DMS 273 (cell line): ENCODE results near the gene G6PC2.

Source experiments
- DNase-seq: peaks from one replicate; lab custom pipeline; 2025; ENCODE audit not compliant: unreplicated experiment; lab: John Stamatoyannopoulos, UW

The G6PC2 gene

DNA sequence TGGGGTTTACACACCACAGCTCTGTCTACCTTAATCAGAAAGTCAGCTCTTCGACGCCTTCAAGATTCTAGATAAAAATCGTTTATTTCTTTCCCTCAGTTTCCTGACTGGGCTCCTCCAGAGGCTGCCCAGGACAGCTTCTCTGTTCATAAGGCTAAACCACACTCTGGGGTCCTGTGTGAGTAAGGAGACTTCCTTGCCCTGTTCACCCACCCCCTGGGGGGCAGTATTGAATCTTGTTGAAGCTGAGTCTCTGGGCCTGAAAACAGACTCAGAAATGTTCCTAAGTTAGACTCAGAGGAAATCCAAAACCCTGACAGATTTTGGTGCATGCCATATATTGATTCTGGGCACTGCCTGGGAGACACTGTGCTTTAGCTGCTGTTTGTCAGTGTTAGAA is 43.0 kb downstream of the G6PC2 start:
- DNase-seq, result peak; percentile 17

DNA sequence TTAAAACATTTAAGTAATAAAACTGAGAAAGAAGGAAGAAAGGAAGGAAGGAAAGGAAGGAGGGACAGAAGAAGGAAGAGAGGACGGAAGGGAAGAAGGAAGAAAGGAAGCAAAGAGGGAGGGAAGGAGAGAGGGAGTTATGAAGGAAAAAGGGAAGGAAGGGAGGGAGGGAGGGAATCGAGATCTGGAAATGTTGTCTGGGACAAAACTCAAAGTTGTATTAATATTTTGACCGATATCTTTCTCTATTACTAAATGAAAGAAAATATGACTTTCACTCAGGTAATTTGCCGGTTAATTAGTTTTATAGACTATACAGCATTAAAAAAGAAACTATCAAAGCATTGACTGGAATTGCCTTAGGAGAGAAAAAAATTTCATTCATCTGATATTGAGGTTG is 44.4 kb downstream of the G6PC2 start:
- no peak for DNase-seq

- DNase-seq, result peak; percentile 56
Observed at GRCh38 chr2:168948621-168949212, 47.6 kb downstream of the G6PC2 start.

DNA sequence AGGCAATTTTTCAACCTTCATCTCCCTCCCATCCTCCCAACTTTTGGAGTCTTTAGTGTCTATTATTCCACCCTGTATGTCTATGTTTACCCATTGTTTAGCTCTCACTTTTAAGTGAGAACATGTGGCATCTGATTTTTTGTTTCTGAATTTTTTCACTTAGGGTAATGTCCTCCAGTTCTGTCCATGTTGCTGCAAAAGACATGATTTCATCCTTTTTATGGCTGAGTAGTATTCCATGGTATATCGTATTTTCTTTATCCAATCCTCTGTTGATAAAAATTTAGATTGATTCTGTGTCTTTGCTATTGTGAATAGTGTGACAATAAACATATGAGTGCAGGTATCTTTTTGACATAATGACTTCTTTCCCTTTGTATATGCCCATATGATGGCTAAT is 48.2 kb downstream of the G6PC2 start:
- no peak for DNase-seq

GRCh38 chr2:168951871-168952270 is 50.8 kb downstream of the G6PC2 start:
- no peak for DNase-seq

DNA sequence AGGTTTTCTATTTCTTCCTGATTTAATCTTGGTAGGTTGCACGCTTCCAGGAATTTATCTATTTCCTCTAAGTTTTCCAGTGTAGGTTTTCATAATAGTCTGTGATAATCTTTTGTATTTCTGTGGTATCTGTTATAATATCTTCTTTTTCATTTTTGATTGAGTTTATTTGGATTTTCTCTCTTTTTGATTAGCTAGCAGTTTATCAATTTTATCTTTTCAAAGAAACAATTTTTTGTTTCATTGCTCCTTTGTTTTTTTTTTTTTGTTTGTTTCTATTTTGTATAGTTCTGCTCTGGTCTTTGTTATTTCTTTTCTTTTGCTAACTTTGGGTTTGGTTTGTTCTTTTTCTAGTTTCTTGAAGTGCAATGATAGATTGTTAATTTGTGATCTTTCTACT is 51.3 kb downstream of the G6PC2 start:
- no peak for DNase-seq

GRCh38 chr2:168954256-168954655 is 53.2 kb downstream of the G6PC2 start:
- DNase-seq, result no peak

DNA sequence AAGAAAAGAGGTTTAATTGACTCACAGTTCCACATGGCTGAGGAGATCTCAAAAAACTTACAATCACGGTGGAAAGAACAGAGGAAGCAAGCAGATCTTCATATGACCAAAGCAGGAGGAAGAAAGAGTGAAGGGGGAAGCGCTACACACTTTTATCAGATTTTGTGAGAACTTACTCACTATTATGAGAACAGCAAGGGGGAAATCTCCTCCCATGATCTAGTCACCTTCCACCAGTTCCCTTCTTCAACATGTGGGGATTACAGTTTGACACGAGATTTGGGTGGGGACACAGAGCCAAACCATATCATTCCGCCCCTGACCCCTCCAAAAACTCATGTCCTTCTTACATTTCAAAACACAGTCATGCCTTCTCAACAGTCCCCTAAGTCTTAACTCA is 54.2 kb downstream of the G6PC2 start:
- no peak for DNase-seq

DNA sequence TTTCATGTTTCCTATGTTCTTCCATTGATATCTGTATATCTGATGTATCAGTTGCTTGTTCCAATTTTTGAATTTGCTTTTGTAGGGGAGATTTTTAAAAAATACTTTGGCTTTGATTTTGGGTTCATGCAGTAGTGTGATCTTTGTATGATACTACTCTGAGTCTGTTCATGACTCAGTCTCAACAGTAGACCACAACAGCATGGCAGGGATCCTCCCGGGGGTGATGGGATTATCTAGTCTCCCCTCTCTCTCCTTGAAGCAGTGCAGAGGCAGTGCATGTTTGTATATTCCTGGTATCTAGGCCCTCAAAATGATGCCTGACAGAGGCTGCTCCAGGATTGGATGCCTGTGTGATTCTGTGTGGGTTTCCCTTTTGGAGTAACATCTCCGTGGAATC is 55.3 kb downstream of the G6PC2 start:
- no peak for DNase-seq
